ENCODE results near the gene SYCP2L.

GRCh38 chr6:11017090-11017489, 130.2 kb downstream of the SYCP2L start:
- TF ChIP-seq CTCF (IDR thresholded peaks at IDR 0.05; ENCODE audit: insufficient read depth, low read length) = no peak
- TF ChIP-seq POLR2AphosphoS5 (IDR thresholded peaks at IDR 0.05; ENCODE audit: low read depth) = no peak
